Ectodermal cell (in vitro differentiated cells): Measurements from ENCODE around the gene PCBP3.

ENCODE experiments used
- H3K27ac ChIP-seq: 2 replicates; pipeline ENCODE4 v1.7.0; 2013; ENCODE audit warnings: mild to moderate bottlenecking, low read depth, low read length; ENCODE audit not compliant: insufficient read depth, poor library complexity, severe bottlenecking
- H3K27me3 ChIP-seq: 2 replicates; pipeline ENCODE4 v1.7.0; 2013; ENCODE audit warnings: mild to moderate bottlenecking, low read length; ENCODE audit not compliant: insufficient read depth, control insufficient read depth, poor library complexity, severe bottlenecking
- H3K36me3 ChIP-seq: one replicate; pipeline ENCODE4 v1.7.0; 2013; ENCODE audit warnings: low read length; ENCODE audit not compliant: control insufficient read depth, insufficient read depth
- H3K4me1 ChIP-seq: one replicate; pipeline ENCODE4 v1.7.0; 2013; ENCODE audit warnings: low read length; ENCODE audit not compliant: control insufficient read depth, insufficient read depth
- H3K4me3 ChIP-seq: 2 replicates; pipeline ENCODE4 v1.7.0; 2013; ENCODE audit warnings: low read depth, low read length, control low read depth; ENCODE audit not compliant: insufficient read depth
- H3K9me3 ChIP-seq: 2 replicates; pipeline ENCODE4 v1.7.0; 2013; ENCODE audit warnings: mild to moderate bottlenecking, low read length, moderate library complexity; ENCODE audit not compliant: control insufficient read depth
- WGBS, 2 experiments: methylation state at CpG; one replicate each; pipeline ENCODE4 v1.1.7; 2013; ENCODE audit warnings: missing lambda C conversion rate in 2 of 2; 5-methylcytosine and 5-hydroxymethylcytosine counted together

The PCBP3 gene

DNA sequence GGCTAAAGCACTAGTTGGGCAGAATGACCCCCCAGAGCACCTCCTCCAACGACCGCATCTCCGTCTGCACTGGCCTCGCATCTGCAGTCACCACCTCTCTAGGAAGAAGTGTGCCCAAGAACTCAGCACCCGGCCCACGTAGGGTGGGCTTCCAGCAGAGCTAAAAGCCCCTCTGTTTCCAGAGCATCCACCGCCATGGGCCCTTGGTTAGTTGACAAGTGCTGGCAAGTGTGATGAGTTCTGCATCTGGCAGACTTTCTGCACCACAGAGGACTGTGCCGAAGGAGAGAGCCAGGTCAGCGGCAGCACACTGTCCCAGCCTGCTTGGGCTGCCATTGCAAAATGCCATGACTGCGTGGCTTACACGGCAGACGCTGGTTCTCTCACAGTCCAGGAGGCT is 261.7 kb downstream of the PCBP3 start:
- Histone ChIP-seq H3K4me1 (no peaks in the 10 kb centered on the region), H3K27ac (no peak overlapping the region), H3K9me3 (no peaks in the 10 kb centered on the region), H3K27me3 (no peaks in the 10 kb centered on the region), H3K36me3 (no peaks in the 10 kb centered on the region), H3K4me3 (no peak overlapping the region)
- 91 to 93% methylated on average over 12 of the region's 12 CpGs for WGBS, 2 experiments

- Histone ChIP-seq H3K9me3 (no peaks in the 10 kb centered on the region), H3K27me3 (no peaks in the 10 kb centered on the region), H3K4me1 (no peaks in the 10 kb centered on the region), H3K36me3 (no peaks in the 10 kb centered on the region), H3K27ac (no peak overlapping the region), H3K4me3 (no peak overlapping the region)
- WGBS, 2 experiments: 95 to 97% methylated on average over 19 of the region's 19 CpGs
Observed at GRCh38 chr21:45906196-45906805, 262.8 kb downstream of the PCBP3 start.

DNA sequence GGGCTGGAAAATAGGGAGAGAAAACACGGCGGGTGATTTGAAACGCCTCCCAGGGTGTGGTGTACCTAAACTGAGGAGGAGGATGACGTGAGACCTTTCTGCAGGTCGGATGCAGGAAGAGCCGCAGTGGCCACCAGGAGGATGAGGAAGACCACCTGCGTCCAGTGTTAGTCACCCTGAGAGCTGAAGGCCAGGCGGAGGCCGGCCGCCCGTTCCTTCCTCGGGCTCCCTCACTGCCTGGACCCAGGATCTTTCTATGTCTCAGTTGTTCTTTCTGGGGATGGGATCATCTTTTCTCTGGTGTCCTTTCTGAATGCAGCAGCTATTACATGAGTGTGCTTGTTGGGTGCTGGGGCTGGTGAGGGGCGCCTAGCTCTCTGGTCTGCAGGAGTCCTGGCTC is 263.3 kb downstream of the PCBP3 start:
- Histone ChIP-seq H3K4me1 (no peaks in the 10 kb centered on the region), H3K27me3 (no peaks in the 10 kb centered on the region), H3K4me3 (no peak overlapping the region), H3K36me3 (no peaks in the 10 kb centered on the region), H3K9me3 (no peaks in the 10 kb centered on the region), H3K27ac (no peak overlapping the region)
- WGBS, 2 experiments: 92 to 95% methylated on average over 13 of the region's 13 CpGs

- no peak overlapping the region for H3K27ac ChIP-seq
Observed at GRCh38 chr21:45908536-45909237, 265.2 kb downstream of the PCBP3 start.

DNA sequence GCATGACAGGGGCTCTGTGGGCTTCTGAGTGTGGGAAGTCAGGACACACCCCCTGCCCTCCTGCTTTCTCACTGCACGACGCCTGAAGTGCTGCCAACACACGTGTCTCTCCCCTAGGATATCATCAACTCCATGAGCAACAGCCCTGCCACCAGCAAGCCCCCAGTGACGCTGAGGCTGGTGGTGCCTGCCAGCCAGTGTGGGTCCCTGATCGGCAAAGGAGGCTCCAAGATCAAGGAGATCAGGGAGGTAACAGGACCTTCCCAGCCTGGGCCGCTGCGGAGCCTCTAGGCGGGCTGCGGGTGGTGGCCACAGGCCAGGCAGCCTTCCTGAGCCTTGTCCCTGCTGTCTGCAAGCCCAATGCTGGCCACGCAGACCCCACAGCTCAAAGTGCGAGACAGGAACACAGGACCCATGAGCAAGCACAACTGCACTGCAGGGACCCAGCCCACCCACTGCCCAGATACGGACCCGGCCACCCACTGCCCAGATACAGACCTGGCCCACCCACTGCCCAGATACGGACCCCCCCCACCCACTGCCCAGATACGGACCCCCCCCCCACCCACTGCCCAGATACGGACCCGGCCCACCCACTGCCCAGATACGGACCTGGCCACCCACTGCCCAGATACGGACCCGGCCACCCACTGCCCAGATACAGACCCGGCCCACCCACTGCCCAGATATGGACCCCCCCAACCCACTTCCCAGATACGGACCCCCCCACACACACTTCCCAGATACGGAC is 265.9 kb downstream of the PCBP3 start:
- Histone ChIP-seq H3K27me3 (no peaks in the 10 kb centered on the region), H3K9me3 (no peaks in the 10 kb centered on the region), H3K27ac (no peak overlapping the region), H3K4me3 (no peak overlapping the region), H3K36me3 (no peaks in the 10 kb centered on the region), H3K4me1 (no peaks in the 10 kb centered on the region)
- WGBS, 2 experiments: 94% methylated on average over 19 of the region's 23 CpGs

More at GRCh38 chr21:45908536-45909237, 265.2 kb downstream of the PCBP3 start:
- no peak overlapping the region for H3K4me3 ChIP-seq
- no peaks in the 10 kb centered on the region for H3K27me3 ChIP-seq
- H3K9me3 ChIP-seq: no peaks in the 10 kb centered on the region
- no peaks in the 10 kb centered on the region for H3K4me1 ChIP-seq
- H3K36me3 ChIP-seq: no peaks in the 10 kb centered on the region
- WGBS, 2 experiments: 94 to 95% methylated on average over 27 of the region's 27 CpGs

GRCh38 chr21:45910155-45910547 is 266.6 kb downstream of the PCBP3 start:
- no peaks in the 10 kb centered on the region for H3K27me3 ChIP-seq
- H3K27ac ChIP-seq: no peak overlapping the region
- no peaks in the 10 kb centered on the region for H3K4me1 ChIP-seq
- 83 to 92% methylated on average over 4 of the region's 5 CpGs for WGBS, 2 experiments
- H3K9me3 ChIP-seq: no peaks in the 10 kb centered on the region
- H3K4me3 ChIP-seq: no peak overlapping the region
- H3K36me3 ChIP-seq: no peaks in the 10 kb centered on the region

GRCh38 chr21:45910548-45911221 is 267.2 kb downstream of the PCBP3 start:
- H3K27ac ChIP-seq: no peak overlapping the region
- no peak overlapping the region for H3K4me3 ChIP-seq
- no peaks in the 10 kb centered on the region for H3K27me3 ChIP-seq
- no peaks in the 10 kb centered on the region for H3K4me1 ChIP-seq
- H3K9me3 ChIP-seq: no peaks in the 10 kb centered on the region
- H3K36me3 ChIP-seq: no peaks in the 10 kb centered on the region
- WGBS, 2 experiments: 95 to 96% methylated on average over 28 of the region's 28 CpGs

GRCh38 chr21:45911806-45912325 is 268.3 kb downstream of the PCBP3 start:
- WGBS, 2 experiments: 93 to 95% methylated on average over 15 of the region's 15 CpGs
- no peaks in the 10 kb centered on the region for H3K27me3 ChIP-seq

DNA sequence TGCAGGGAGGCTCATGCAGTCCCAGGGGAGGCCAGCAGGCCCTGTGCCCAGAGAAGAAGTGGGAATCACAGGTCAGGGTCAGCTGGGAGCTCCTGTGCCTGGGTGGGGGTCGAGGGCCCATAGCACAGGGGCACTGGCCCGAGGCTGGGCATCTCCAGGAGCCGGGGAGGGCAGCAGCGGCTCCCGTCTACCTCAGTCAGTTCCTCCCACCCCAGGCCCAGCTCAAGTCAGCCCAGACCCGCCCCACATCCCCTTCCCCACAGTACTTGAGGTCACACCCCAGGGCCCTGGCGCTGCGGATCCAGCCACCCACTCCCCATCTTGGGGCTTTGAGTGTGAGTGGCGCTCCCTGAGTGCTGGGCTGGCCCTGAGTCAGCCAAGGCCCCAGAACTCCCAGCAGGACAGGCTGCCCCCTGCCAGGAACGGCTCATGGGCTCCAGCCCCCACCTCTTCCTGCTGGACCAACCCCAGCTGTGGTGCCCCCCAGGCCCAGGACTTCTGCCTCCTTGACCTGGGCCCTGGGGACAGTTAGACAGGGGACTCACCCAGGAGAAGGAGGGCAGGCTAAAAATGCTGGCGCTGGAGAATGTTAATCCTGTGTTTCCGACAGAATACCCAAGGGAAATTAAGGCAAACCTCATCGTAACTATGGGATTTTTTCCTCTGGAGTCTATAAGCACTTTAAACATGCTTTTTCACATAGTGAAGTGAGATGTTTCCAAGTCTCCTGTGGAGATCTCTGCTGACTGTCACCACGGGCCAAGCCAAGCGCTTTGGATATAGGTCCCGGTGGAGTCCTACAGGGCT is 269.3 kb downstream of the PCBP3 start:
- no peak overlapping the region for H3K27ac ChIP-seq
- no peaks in the 10 kb centered on the region for H3K27me3 ChIP-seq
- no peaks in the 10 kb centered on the region for H3K4me1 ChIP-seq
- H3K9me3 ChIP-seq: no peaks in the 10 kb centered on the region
- H3K4me3 ChIP-seq: no peak overlapping the region
- 88 to 93% methylated on average over 16 of the region's 16 CpGs for WGBS, 2 experiments
- no peaks in the 10 kb centered on the region for H3K36me3 ChIP-seq

More at GRCh38 chr21:45911806-45912325, 268.3 kb downstream of the PCBP3 start:
- no peaks in the 10 kb centered on the region for H3K4me1 ChIP-seq
- no peaks in the 10 kb centered on the region for H3K36me3 ChIP-seq
- H3K27ac ChIP-seq: no peak overlapping the region
- no peaks in the 10 kb centered on the region for H3K9me3 ChIP-seq
- H3K4me3 ChIP-seq: no peak overlapping the region
